ENCODE data around the gene DPP7.
A peak's percentile ranks its signal among the peaks of the same experiment; 100 is the strongest.

Gene DPP7

GRCh38 chr9:137076636-137077009, 37.9 kb downstream of the DPP7 start:
- TF ChIP-seq CTCF (IDR thresholded peaks at IDR 0.05; ENCODE audit: low read depth, low read length) = no peak
- in situ Hi-C loops (cut with HindIII; ENCODE audit: low sequenced_read_pairs) = no loop called here
- H3K4me3 ChIP-seq (ENCODE audit: low read depth, low read length) = no peak overlapping the region
- no peak for DNase-seq (ENCODE audit: low read depth, low spot score)

- no peak for DNase-seq (ENCODE audit: low read depth, low spot score)
- TF ChIP-seq CTCF (IDR thresholded peaks at IDR 0.05; ENCODE audit: low read depth, low read length) = no peak
- in situ Hi-C loops (cut with HindIII; ENCODE audit: low sequenced_read_pairs) = no loop called here
- no peak overlapping the region for H3K4me3 ChIP-seq (ENCODE audit: low read depth, low read length)
Measured at GRCh38 chr9:137075275-137075775, 39.2 kb downstream of the DPP7 start.

GRCh38 chr9:137074657-137075274, 39.8 kb downstream of the DPP7 start:
- in situ Hi-C loops (cut with HindIII; ENCODE audit: low sequenced_read_pairs) = no loop called here
- no peak for DNase-seq (ENCODE audit: low read depth, low spot score)
- no peak overlapping the region for H3K4me3 ChIP-seq (ENCODE audit: low read depth, low read length)
- no peak for TF ChIP-seq CTCF (IDR thresholded peaks at IDR 0.05; ENCODE audit: low read depth, low read length)

- DNase-seq (ENCODE audit: low read depth, low spot score) = no peak
- no peak for TF ChIP-seq CTCF (IDR thresholded peaks at IDR 0.05; ENCODE audit: low read depth, low read length)
- no peak overlapping the region for H3K4me3 ChIP-seq (ENCODE audit: low read depth, low read length)
- in situ Hi-C loops (cut with HindIII; ENCODE audit: low sequenced_read_pairs) = no loop called here
Measured at GRCh38 chr9:137073992-137074399, 40.5 kb downstream of the DPP7 start.

GRCh38 chr9:137071282-137071681, 43.3 kb downstream of the DPP7 start:
- DNase-seq (ENCODE audit: low read depth, low spot score) = no peak
- TF ChIP-seq CTCF (IDR thresholded peaks at IDR 0.05; ENCODE audit: low read depth, low read length) = no peak
- in situ Hi-C loops (cut with HindIII; ENCODE audit: low sequenced_read_pairs) = no loop called here
- no peak overlapping the region for H3K4me3 ChIP-seq (ENCODE audit: low read depth, low read length)

- in situ Hi-C loops (cut with HindIII; ENCODE audit: low sequenced_read_pairs) = no loop called here
- TF ChIP-seq CTCF (IDR thresholded peaks at IDR 0.05; ENCODE audit: low read depth, low read length) = peak; percentile 10
- DNase-seq (ENCODE audit: low read depth, low spot score) = no peak
- H3K4me3 ChIP-seq (ENCODE audit: low read depth, low read length) = peak overlapping the region; percentile 40
Measured at GRCh38 chr9:137070906-137071275, 43.6 kb downstream of the DPP7 start.
